CD4-positive, alpha-beta memory T cell (primary cell): ENCODE results near the gene AMER3. TPM values are rescaled to one million over a fixed set of nuclear protein-coding genes. Genes with fewer than 3 reads are reported as not detected.

ENCODE experiments used
- CTCF ChIA-PET: fragments of 350-600 bp; sonication (Branson Sonifier 250); formaldehyde crosslinking; loops from one replicate; lab custom pipeline; 2021; ENCODE audit warnings: inconsistent platforms; ENCODE audit not compliant: partially characterized antibody; lab: Charles Lee
- POLR2A ChIA-PET: fragments of 350-600 bp; sonication (Branson Sonifier 250); formaldehyde crosslinking; loops from one replicate; lab custom pipeline; 2021; ENCODE audit not compliant: partially characterized antibody; lab: Charles Lee
- DNase-seq, 5 donors: peaks; one replicate each; pipeline versions ENCODE4 v3.0.0 to v3.0.0-alpha.2; 2020 to 2022; ENCODE audit warnings: mixed read lengths in 1 of 5
- H3K27ac ChIP-seq: one replicate; pipeline ENCODE4 v1.7.0; 2013; ENCODE audit warnings: low read depth, low read length
- H3K27me3 ChIP-seq: 2 replicates; pipeline ENCODE4 v1.7.0; 2013; ENCODE audit warnings: mild to moderate bottlenecking, low read length, moderate library complexity; ENCODE audit not compliant: insufficient read depth
- H3K36me3 ChIP-seq: 2 replicates; pipeline ENCODE4 v1.7.0; 2013; ENCODE audit warnings: mild to moderate bottlenecking, low read length, moderate library complexity; ENCODE audit not compliant: insufficient read depth
- H3K4me1 ChIP-seq: 2 replicates; pipeline ENCODE4 v1.7.0; 2013; ENCODE audit warnings: mild to moderate bottlenecking, low read length, moderate library complexity; ENCODE audit not compliant: insufficient read depth
- H3K4me3 ChIP-seq, 2 donors: one replicate each; pipeline ENCODE4 v1.7.0; 2013; ENCODE audit warnings: low read length in 2 of 2, mild to moderate bottlenecking in 1 of 2
- H3K9me3 ChIP-seq, 2 donors: one replicate each; pipeline ENCODE4 v1.7.0; 2013; ENCODE audit warnings: low read length in 2 of 2, control low read depth in 1 of 2; ENCODE audit not compliant: control insufficient read depth in 1 of 2
- H3K27ac Mint-ChIP-seq, 7 donors: one replicate each; pipeline ENCODE4 v1.8.0; 2020 to 2021; ENCODE audit warnings: mixed read lengths in 7 of 7, mild to moderate bottlenecking in 6 of 7, inconsistent platforms in 3 of 7, moderate library complexity in 3 of 7
- H3K27me3 Mint-ChIP-seq, 2 donors: one replicate each; pipeline ENCODE4 v1.8.0; 2020 to 2021; ENCODE audit warnings: mixed read lengths in 2 of 2
- H3K36me3 Mint-ChIP-seq, 2 donors: one replicate each; pipeline ENCODE4 v1.8.0; 2020 to 2021; ENCODE audit warnings: mixed read lengths in 2 of 2, inconsistent platforms in 1 of 2, mild to moderate bottlenecking in 1 of 2
- H3K4me1 Mint-ChIP-seq, 4 donors: one replicate each; pipeline ENCODE4 v1.8.0; 2020 to 2021; ENCODE audit warnings: mixed read lengths in 4 of 4, mild to moderate bottlenecking in 1 of 4
- H3K4me3 Mint-ChIP-seq, 8 donors: one replicate each; pipeline ENCODE4 v1.8.0; 2020 to 2021; ENCODE audit warnings: mixed read lengths in 8 of 8, mild to moderate bottlenecking in 7 of 8, moderate library complexity in 6 of 8, inconsistent platforms in 3 of 8
- H3K9me3 Mint-ChIP-seq, 8 donors: one replicate each; pipeline ENCODE4 v1.8.0; 2020 to 2021; ENCODE audit warnings: mixed read lengths in 8 of 8, mild to moderate bottlenecking in 5 of 8, inconsistent platforms in 3 of 8, moderate library complexity in 1 of 8
- intact Hi-C: fragments of 100-400 bp; cut with micrococcal nuclease; formaldehyde crosslinking; loops from one replicate; pipeline ENCODE4 v1.15.1; 2023
- polyA plus RNA-seq, 2 donors: library from polyadenylated mRNA; unstranded; fragments of 300-500 nt; fragmentation: Illumina TruSeq; gene quantifications; one replicate each; pipeline ENCODE4 v1.2.3, GENCODE V29; 2021
- total RNA-seq, 2 experiments: library from RNA; stranded (reverse); gene quantifications; one replicate each; pipeline ENCODE4 v1.2.3, GENCODE V29; 2021

The AMER3 gene
- total and polyA plus RNA-seq, 4 experiments from 2014 or later: not detected

GRCh38 chr2:130762031-130762909, 6.9 kb downstream of the AMER3 start:
- Mint-ChIP-seq H3K4me3 (no peak overlapping the region), H3K27ac (no peak overlapping the region), H3K36me3 (no peaks in the 10 kb centered on the region), H3K27me3 (peaks cover 15 to 30% of the 10 kb centered on the region in 2 donors), H3K9me3 (peaks cover 0 to 2% (median 0%) of the 10 kb centered on the region in 8 donors), H3K4me1 (peaks cover 0 to 4% (median 0%) of the 10 kb centered on the region in 4 donors)
- no peaks in the 10 kb centered on the region for H3K9me3 ChIP-seq
- no peaks in the 10 kb centered on the region for H3K27me3 ChIP-seq
- CTCF ChIA-PET: no interaction called here
- DNase-seq: no peak
- H3K36me3 ChIP-seq: no peaks in the 10 kb centered on the region
- intact Hi-C loops: no loop called here
- no peaks in the 10 kb centered on the region for H3K4me1 ChIP-seq
- H3K4me3 ChIP-seq: no peak overlapping the region
- no peak overlapping the region for H3K27ac ChIP-seq
- POLR2A ChIA-PET: no interaction called here

DNA sequence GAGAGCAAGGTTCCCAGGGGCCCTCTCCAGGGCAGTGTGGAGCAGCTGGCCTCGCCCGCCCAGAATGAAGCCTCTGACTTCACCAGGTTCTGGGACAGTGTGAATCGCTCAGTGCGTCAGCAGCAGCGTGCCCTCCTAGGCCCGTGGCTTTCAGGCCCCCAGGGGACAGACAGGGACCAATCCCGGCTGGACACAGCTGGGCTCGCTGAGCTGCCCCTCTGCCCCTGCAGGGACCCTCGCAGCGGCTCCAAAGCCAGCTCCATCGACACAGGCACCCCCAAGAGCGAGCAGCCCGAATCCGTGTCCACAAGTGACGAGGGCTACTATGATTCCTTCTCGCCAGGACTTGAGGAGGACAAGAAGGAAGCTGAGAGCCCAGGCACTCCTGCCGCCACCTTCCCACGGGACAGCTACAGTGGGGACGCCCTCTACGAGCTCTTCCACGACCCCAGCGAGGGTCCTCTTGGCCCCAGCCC, 7.6 kb downstream of the AMER3 start:
- intact Hi-C loops: no loop called here
- Mint-ChIP-seq H3K4me3 (no peak overlapping the region), H3K27me3 (peaks cover 12 to 24% of the 10 kb centered on the region in 2 donors), H3K4me1 (no peaks in the 10 kb centered on the region), H3K27ac (no peak overlapping the region), H3K9me3 (peaks cover 0 to 2% (median 0%) of the 10 kb centered on the region in 8 donors), H3K36me3 (no peaks in the 10 kb centered on the region)
- DNase-seq: no peak
- H3K27me3 ChIP-seq: no peaks in the 10 kb centered on the region
- POLR2A ChIA-PET: no interaction called here
- no peaks in the 10 kb centered on the region for H3K4me1 ChIP-seq
- H3K36me3 ChIP-seq: no peaks in the 10 kb centered on the region
- H3K9me3 ChIP-seq: no peaks in the 10 kb centered on the region
- no peak overlapping the region for H3K4me3 ChIP-seq
- H3K27ac ChIP-seq: no peak overlapping the region
- CTCF ChIA-PET: no interaction called here

- ChIA-PET CTCF (no interaction called here), POLR2A (no interaction called here)
- no peak overlapping the region for H3K4me3 Mint-ChIP-seq
- no peak overlapping the region for H3K27ac Mint-ChIP-seq
- peaks cover 11 to 23% of the 10 kb centered on the region in 2 donors for H3K27me3 Mint-ChIP-seq
- H3K27ac ChIP-seq: no peak overlapping the region
- DNase-seq: no peak
- peaks cover 0 to 2% (median 0%) of the 10 kb centered on the region in 8 donors for H3K9me3 Mint-ChIP-seq
- H3K36me3 Mint-ChIP-seq: no peaks in the 10 kb centered on the region
- no peak overlapping the region for H3K4me3 ChIP-seq
- H3K36me3 ChIP-seq: no peaks in the 10 kb centered on the region
- H3K4me1 Mint-ChIP-seq: no peaks in the 10 kb centered on the region
- no peaks in the 10 kb centered on the region for H3K4me1 ChIP-seq
- intact Hi-C loops: no loop called here
- H3K27me3 ChIP-seq: no peaks in the 10 kb centered on the region
- H3K9me3 ChIP-seq: no peaks in the 10 kb centered on the region
These were observed 8.1 kb downstream of the AMER3 start for GRCh38 chr2:130763405-130763804.

- peaks cover 0 to 2% (median 0%) of the 10 kb centered on the region in 8 donors for H3K9me3 Mint-ChIP-seq
- H3K27me3 ChIP-seq: no peaks in the 10 kb centered on the region
These were observed 8.9 kb downstream of the AMER3 start for GRCh38 chr2:130764035-130764820.

DNA sequence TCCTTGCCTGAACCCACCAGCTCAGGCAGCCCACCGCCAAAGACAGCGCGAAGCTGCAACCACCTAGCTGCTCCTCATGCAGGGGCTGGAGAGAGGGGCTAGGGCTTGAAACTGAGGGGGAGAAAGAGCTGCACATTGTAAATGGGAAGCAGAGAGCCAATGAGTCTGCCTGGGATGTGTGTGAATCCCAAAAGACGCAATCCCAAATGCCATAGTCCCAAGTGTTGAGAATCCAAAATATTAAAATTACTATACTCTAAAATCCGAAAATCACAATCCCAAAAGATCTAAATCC, 9.4 kb downstream of the AMER3 start:
- Mint-ChIP-seq H3K36me3 (no peaks in the 10 kb centered on the region), H3K4me3 (no peak overlapping the region), H3K27me3 (peaks cover 12 to 30% of the 10 kb centered on the region in 2 donors), H3K4me1 (no peaks in the 10 kb centered on the region), H3K9me3 (peaks cover 0 to 2% (median 0%) of the 10 kb centered on the region in 8 donors), H3K27ac (no peak overlapping the region)
- ChIA-PET POLR2A (no interaction called here), CTCF (no interaction called here)
- H3K9me3 ChIP-seq: no peaks in the 10 kb centered on the region
- no peaks in the 10 kb centered on the region for H3K4me1 ChIP-seq
- H3K36me3 ChIP-seq: no peaks in the 10 kb centered on the region
- H3K27me3 ChIP-seq: no peaks in the 10 kb centered on the region
- H3K4me3 ChIP-seq: no peak overlapping the region
- intact Hi-C loops: no loop called here
- no peak overlapping the region for H3K27ac ChIP-seq
- DNase-seq: no peak

More at GRCh38 chr2:130764035-130764820, 8.9 kb downstream of the AMER3 start:
- H3K27ac ChIP-seq: no peak overlapping the region
- no peak overlapping the region for H3K27ac Mint-ChIP-seq
- no peak for DNase-seq
- POLR2A ChIA-PET: no interaction called here
- CTCF ChIA-PET: no interaction called here
- intact Hi-C loops: no loop called here
- H3K4me3 Mint-ChIP-seq: no peak overlapping the region
- H3K36me3 ChIP-seq: no peaks in the 10 kb centered on the region
- H3K4me1 Mint-ChIP-seq: no peaks in the 10 kb centered on the region
- H3K4me1 ChIP-seq: no peaks in the 10 kb centered on the region
- peaks cover 12 to 27% of the 10 kb centered on the region in 2 donors for H3K27me3 Mint-ChIP-seq
- H3K36me3 Mint-ChIP-seq: no peaks in the 10 kb centered on the region
- H3K9me3 ChIP-seq: no peaks in the 10 kb centered on the region
- no peak overlapping the region for H3K4me3 ChIP-seq

DNA sequence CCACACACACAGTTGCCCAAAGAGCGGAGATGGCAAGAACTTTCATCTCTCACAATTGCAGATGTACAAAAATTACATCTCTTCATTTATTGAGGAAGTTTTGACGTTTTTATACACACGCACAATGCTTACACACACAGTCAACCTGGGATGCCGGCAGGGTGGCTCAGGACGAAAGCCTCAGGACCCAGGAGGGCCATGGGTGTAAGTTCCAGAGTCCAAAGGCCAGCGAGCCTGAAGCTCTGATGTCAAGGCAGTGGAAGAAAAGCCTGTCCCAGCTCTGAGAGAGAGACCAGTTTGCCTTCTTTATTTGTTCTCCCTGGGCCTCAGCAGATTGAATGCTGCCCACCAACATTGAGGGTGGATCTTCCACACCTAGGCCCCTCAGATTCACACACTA, 10.1 kb downstream of the AMER3 start:
- no peak overlapping the region for H3K4me3 Mint-ChIP-seq
- H3K9me3 ChIP-seq: no peaks in the 10 kb centered on the region
- CTCF ChIA-PET: no interaction called here
- H3K27ac Mint-ChIP-seq: no peak overlapping the region
- intact Hi-C loops: no loop called here
- H3K9me3 Mint-ChIP-seq: peaks cover 0 to 2% (median 0%) of the 10 kb centered on the region in 8 donors
- H3K4me1 Mint-ChIP-seq: no peaks in the 10 kb centered on the region
- POLR2A ChIA-PET: no interaction called here
- H3K36me3 ChIP-seq: no peaks in the 10 kb centered on the region
- H3K36me3 Mint-ChIP-seq: no peaks in the 10 kb centered on the region
- no peak overlapping the region for H3K4me3 ChIP-seq
- H3K4me1 ChIP-seq: no peaks in the 10 kb centered on the region
- H3K27me3 Mint-ChIP-seq: peaks cover 12 to 30% of the 10 kb centered on the region in 2 donors
- no peaks in the 10 kb centered on the region for H3K27me3 ChIP-seq
- no peak for DNase-seq
- no peak overlapping the region for H3K27ac ChIP-seq

GRCh38 chr2:130766037-130766436, 10.7 kb downstream of the AMER3 start:
- Histone ChIP-seq H3K27me3 (no peaks in the 10 kb centered on the region), H3K9me3 (no peaks in the 10 kb centered on the region), H3K27ac (no peak overlapping the region), H3K4me3 (no peak overlapping the region), H3K36me3 (no peaks in the 10 kb centered on the region), H3K4me1 (no peaks in the 10 kb centered on the region)
- Mint-ChIP-seq H3K4me1 (no peaks in the 10 kb centered on the region), H3K9me3 (peaks cover 0 to 2% (median 0%) of the 10 kb centered on the region in 8 donors), H3K36me3 (no peaks in the 10 kb centered on the region), H3K27me3 (peaks cover 12 to 26% of the 10 kb centered on the region in 2 donors), H3K27ac (no peak overlapping the region), H3K4me3 (no peak overlapping the region)
- intact Hi-C loops: no loop called here
- DNase-seq: no peak
- ChIA-PET POLR2A (no interaction called here), CTCF (no interaction called here)
